ENCODE results near the gene VTI1B.

DNA sequence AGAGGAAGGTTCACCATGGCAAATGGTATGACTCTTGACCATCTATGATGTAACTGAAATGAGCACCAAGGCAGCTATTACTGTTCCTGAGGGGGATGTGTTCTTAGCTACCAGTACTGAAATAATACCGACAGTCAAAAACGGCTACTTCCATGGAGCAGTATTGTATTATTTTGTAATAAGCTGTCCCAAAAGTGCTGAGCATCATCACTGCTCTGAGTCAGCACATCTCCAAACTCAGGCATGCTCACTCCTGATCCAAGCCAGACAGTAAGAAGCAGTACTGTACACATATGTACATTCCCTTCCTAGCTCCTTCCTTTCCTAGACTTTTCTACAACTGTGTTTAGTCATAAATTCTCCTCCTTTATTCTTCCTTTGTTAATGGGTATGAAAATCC, 8.6 kb downstream of the VTI1B start:
- TF ChIP-seq, protein P1, sequence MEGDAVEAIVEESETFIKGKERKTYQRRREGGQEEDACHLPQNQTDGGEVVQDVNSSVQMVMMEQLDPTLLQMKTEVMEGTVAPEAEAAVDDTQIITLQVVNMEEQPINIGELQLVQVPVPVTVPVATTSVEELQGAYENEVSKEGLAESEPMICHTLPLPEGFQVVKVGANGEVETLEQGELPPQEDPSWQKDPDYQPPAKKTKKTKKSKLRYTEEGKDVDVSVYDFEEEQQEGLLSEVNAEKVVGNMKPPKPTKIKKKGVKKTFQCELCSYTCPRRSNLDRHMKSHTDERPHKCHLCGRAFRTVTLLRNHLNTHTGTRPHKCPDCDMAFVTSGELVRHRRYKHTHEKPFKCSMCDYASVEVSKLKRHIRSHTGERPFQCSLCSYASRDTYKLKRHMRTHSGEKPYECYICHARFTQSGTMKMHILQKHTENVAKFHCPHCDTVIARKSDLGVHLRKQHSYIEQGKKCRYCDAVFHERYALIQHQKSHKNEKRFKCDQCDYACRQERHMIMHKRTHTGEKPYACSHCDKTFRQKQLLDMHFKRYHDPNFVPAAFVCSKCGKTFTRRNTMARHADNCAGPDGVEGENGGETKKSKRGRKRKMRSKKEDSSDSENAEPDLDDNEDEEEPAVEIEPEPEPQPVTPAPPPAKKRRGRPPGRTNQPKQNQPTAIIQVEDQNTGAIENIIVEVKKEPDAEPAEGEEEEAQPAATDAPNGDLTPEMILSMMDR (IDR thresholded peaks at IDR 0.05; ENCODE audit: low read depth, low read length): no peak
- no peak for TF ChIP-seq POLR2A (IDR thresholded peaks at IDR 0.05; ENCODE audit: extremely low read depth, insufficient read length)
- TF ChIP-seq MYC (IDR thresholded peaks at IDR 0.05; ENCODE audit: low read depth, low read length): no peak
- TF ChIP-seq, protein P2, sequence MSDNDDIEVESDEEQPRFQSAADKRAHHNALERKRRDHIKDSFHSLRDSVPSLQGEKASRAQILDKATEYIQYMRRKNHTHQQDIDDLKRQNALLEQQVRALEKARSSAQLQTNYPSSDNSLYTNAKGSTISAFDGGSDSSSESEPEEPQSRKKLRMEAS (IDR thresholded peaks at IDR 0.05; ENCODE audit: low read depth, low read length): no peak
